Measurements from ENCODE around the gene IL22RA1. TPM values are rescaled to one million over a fixed set of nuclear protein-coding genes. Genes with fewer than 3 reads are reported as not detected.

IL22RA1 gene
- total RNA-seq, 4 donors from 2014 or later, result 16.6 to 36.4 (median 27.8) TPM

DNA sequence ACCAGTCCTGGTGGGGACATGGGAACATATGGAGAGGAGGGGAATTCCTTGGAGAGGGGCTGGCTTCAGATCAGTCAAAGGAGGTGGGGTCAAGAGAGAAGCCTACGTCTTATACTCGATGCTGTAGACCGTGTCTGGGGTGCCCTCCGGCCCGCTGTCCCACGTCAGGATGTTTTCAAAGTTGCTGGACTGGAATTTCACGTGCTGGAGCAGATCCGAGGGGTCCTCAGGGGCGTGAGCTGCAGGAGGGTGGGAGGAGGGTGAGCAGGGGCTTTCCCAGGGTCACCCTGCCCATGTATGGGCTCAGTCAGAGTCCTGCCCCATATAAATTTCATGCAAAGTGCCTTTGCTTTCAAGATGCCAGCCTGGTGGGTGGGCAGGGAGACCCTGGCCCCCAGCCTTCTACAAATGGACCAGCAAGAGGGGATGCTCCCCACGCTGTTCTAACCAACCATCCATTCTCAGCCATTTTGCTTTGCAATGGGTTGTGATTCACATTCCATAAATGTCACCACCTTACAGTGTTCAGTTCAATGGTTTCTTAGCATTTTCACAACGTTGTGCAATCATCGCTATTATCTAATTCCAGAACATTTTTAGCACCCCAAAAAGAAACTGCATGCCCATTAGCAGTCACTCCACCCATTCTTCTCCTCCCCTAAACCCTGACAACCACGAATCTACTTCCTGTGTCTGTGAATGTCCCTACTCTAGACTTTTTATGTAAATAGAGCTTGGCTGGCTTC lies 4.3 kb downstream of the IL22RA1 start:
- Histone ChIP-seq H3K27me3 (no peaks in the 10 kb centered on the region), H3K27ac (no peak overlapping the region), H3K4me1 (peaks cover 17% of the 10 kb centered on the region), H3K4me3 (no peak overlapping the region), H3K36me3 (peaks cover 14% of the 10 kb centered on the region), H3K9me3 (no peaks in the 10 kb centered on the region)
- TF ChIP-seq, protein P1, sequence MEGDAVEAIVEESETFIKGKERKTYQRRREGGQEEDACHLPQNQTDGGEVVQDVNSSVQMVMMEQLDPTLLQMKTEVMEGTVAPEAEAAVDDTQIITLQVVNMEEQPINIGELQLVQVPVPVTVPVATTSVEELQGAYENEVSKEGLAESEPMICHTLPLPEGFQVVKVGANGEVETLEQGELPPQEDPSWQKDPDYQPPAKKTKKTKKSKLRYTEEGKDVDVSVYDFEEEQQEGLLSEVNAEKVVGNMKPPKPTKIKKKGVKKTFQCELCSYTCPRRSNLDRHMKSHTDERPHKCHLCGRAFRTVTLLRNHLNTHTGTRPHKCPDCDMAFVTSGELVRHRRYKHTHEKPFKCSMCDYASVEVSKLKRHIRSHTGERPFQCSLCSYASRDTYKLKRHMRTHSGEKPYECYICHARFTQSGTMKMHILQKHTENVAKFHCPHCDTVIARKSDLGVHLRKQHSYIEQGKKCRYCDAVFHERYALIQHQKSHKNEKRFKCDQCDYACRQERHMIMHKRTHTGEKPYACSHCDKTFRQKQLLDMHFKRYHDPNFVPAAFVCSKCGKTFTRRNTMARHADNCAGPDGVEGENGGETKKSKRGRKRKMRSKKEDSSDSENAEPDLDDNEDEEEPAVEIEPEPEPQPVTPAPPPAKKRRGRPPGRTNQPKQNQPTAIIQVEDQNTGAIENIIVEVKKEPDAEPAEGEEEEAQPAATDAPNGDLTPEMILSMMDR (IDR thresholded peaks at IDR 0.05), result no peak
- TF ChIP-seq POLR2AphosphoS5 (IDR thresholded peaks at IDR 0.05) (no peak), EP300 (IDR thresholded peaks at IDR 0.05) (no peak), POLR2A (IDR thresholded peaks at IDR 0.05) (no peak)
- 58% methylated on average over 13 of the region's 13 CpGs for WGBS
- DNase-seq (ENCODE audit: low spot score in 2 of 2), result no peak

DNA sequence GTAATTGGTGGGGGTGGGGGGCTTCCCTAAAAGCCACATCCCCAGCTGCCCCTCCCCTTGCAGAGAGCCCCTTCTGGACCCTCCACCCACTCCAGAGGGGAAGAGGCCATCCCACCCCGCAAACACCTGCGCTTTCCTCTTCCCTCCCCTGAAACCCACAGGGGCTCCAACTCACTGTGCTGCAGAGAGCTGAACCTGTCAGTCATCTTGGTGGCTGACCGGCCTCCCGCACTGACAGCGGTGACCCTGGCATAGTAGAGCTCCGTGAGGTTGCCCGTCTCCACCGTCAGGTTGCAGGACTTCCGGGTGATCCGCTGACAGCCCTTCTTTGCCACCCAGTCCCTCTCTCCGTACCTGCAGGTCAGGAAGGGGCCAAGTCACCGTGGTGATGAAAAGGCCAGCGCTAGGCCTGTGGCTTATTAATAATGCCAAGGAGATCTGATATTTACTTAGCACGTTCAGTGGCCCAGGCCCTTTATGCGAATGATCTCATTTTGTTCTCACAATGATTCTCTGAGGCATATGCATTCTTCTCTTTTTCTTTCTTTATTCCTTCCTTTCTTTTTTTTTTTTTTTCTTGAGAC lies 5.9 kb downstream of the IL22RA1 start:
- no peak overlapping the region for H3K27ac ChIP-seq
- no peak for TF ChIP-seq POLR2A (IDR thresholded peaks at IDR 0.05)
- TF ChIP-seq EP300 (IDR thresholded peaks at IDR 0.05), result no peak
- TF ChIP-seq, protein P1 (IDR thresholded peaks at IDR 0.05), result no peak
- no peak for TF ChIP-seq POLR2AphosphoS5 (IDR thresholded peaks at IDR 0.05)
- peaks cover 17% of the 10 kb centered on the region for H3K36me3 ChIP-seq
- WGBS, result 90% methylated on average over 15 of the region's 15 CpGs
- H3K9me3 ChIP-seq, result no peaks in the 10 kb centered on the region
- no peak overlapping the region for H3K4me3 ChIP-seq
- H3K27me3 ChIP-seq, result no peaks in the 10 kb centered on the region
- peaks cover under 1% of the 10 kb centered on the region for H3K4me1 ChIP-seq
- no peak for DNase-seq (ENCODE audit: low spot score in 2 of 2)

DNA sequence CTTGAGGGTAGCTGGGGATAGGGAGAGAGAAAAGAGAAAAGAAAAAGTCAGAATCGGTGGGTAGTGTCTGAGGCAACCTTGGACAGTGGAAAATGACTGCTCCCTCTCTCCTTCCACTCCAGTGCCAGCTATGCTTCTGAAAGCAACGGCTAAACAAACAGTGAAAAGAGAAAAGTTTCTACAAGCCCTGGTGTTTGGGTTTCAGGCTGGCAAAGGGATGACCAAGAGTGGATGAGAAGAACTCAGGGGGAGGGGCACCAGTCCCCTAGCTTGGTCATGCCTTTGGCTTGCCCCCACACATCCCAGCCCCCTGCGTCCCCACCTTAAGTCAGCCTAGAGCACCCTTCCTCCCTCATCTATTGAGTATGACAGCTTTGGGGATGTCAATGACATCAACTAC lies 8.6 kb downstream of the IL22RA1 start:
- DNase-seq (ENCODE audit: low spot score in 2 of 2), result no peak
- TF ChIP-seq EP300 (IDR thresholded peaks at IDR 0.05), result no peak
- no peak for TF ChIP-seq POLR2AphosphoS5 (IDR thresholded peaks at IDR 0.05)
- TF ChIP-seq POLR2A (IDR thresholded peaks at IDR 0.05), result no peak
- TF ChIP-seq, protein P1 (IDR thresholded peaks at IDR 0.05), result no peak
- no peaks in the 10 kb centered on the region for H3K27me3 ChIP-seq
- H3K36me3 ChIP-seq, result peaks cover 17% of the 10 kb centered on the region
- WGBS, result 93% methylated on average over 3 of the region's 3 CpGs
- no peak overlapping the region for H3K27ac ChIP-seq
- no peaks in the 10 kb centered on the region for H3K9me3 ChIP-seq
- no peaks in the 10 kb centered on the region for H3K4me1 ChIP-seq
- no peak overlapping the region for H3K4me3 ChIP-seq

DNA sequence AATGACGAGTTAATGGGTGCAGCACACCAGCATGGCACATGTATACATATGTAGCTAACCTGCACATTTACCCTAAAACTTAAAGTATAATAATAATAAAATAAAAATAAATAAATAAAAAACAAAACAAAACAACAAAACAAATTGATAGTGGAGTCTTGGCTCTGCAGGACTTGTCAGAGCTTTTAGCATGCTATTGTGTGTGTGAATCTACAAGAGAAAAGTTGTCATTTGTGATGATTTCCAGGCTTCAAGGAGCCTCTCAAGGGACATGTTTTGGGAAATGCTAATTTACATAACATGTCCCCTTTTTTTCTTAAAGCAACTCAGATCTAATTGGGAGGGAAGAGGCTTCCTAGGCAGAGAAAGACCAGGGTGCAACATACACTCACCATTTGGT lies 9.1 kb downstream of the IL22RA1 start:
- peaks cover 17% of the 10 kb centered on the region for H3K36me3 ChIP-seq
- WGBS, result 100% methylated on average over 1 of the region's 1 CpG
- H3K27me3 ChIP-seq, result no peaks in the 10 kb centered on the region
- no peak for DNase-seq (ENCODE audit: low spot score in 2 of 2)
- TF ChIP-seq, protein P1 (IDR thresholded peaks at IDR 0.05), result no peak
- TF ChIP-seq POLR2A (IDR thresholded peaks at IDR 0.05) (no peak), POLR2AphosphoS5 (IDR thresholded peaks at IDR 0.05) (no peak), EP300 (IDR thresholded peaks at IDR 0.05) (no peak)
- no peak overlapping the region for H3K27ac ChIP-seq
- no peak overlapping the region for H3K4me3 ChIP-seq
- no peaks in the 10 kb centered on the region for H3K9me3 ChIP-seq
- H3K4me1 ChIP-seq, result no peaks in the 10 kb centered on the region

DNA sequence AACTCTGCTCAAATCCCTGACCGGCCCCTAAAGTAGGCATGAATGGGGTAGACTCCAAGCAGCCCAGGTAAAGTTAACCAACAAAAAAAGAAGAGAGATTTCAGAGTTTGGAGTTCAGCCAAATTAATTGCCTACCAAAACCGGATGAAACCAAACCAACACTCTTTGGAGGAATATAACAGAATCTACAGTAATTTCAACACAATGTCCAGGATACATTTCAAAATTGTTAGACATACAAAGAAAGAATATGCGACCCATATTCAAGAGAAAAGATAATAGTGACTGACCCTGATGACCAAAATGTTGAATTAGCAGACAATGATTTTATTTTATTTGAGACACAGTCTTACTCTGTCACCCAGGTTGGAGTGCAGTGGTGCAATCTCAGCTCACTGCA lies 12.6 kb downstream of the IL22RA1 start:
- H3K4me1 ChIP-seq, result no peaks in the 10 kb centered on the region
- TF ChIP-seq EP300 (IDR thresholded peaks at IDR 0.05) (no peak), POLR2AphosphoS5 (IDR thresholded peaks at IDR 0.05) (no peak)
- H3K36me3 ChIP-seq, result peaks cover 15% of the 10 kb centered on the region
- WGBS, result 87% methylated on average over 3 of the region's 3 CpGs
- H3K27ac ChIP-seq, result no peak overlapping the region
- no peaks in the 10 kb centered on the region for H3K27me3 ChIP-seq
- no peak for DNase-seq (ENCODE audit: low spot score in 2 of 2)
- H3K4me3 ChIP-seq, result no peak overlapping the region
- H3K9me3 ChIP-seq, result no peaks in the 10 kb centered on the region
